Measurements from ENCODE around the gene PSMA2. TPM values are rescaled to one million over a fixed set of nuclear protein-coding genes. Genes with fewer than 3 reads are reported as not detected.

The PSMA2 gene
- total and polyA plus RNA-seq, 2 experiments from 2014 or later, result 118 to 213 TPM

DNA sequence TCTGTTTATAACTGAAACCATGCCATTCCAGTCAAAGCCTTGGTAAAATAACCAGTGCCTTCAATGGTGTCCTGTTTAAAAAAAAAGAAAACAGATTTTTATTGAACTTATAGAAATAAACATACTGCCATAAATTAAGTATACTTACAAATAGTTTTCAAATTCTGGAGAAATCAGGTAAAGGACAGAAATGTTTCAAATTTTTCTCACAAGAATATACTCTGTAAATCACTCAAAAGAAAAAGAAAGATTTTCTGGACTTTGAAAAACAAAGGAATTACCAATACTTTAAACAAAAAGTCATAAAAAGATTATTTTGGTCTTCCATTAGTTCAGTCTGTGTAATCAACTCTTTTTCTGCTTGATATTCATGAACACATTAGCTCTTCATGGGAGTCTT, 24.1 kb upstream of the PSMA2 start:
- TF ChIP-seq EZH2 (IDR thresholded peaks at IDR 0.05; ENCODE audit: borderline replicate concordance), result no peak
- TF ChIP-seq EZH2phosphoT487 (IDR thresholded peaks at IDR 0.05; ENCODE audit: low read depth, severe bottlenecking, unreplicated experiment), result no peak
- TF ChIP-seq, protein P1, sequence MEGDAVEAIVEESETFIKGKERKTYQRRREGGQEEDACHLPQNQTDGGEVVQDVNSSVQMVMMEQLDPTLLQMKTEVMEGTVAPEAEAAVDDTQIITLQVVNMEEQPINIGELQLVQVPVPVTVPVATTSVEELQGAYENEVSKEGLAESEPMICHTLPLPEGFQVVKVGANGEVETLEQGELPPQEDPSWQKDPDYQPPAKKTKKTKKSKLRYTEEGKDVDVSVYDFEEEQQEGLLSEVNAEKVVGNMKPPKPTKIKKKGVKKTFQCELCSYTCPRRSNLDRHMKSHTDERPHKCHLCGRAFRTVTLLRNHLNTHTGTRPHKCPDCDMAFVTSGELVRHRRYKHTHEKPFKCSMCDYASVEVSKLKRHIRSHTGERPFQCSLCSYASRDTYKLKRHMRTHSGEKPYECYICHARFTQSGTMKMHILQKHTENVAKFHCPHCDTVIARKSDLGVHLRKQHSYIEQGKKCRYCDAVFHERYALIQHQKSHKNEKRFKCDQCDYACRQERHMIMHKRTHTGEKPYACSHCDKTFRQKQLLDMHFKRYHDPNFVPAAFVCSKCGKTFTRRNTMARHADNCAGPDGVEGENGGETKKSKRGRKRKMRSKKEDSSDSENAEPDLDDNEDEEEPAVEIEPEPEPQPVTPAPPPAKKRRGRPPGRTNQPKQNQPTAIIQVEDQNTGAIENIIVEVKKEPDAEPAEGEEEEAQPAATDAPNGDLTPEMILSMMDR (IDR thresholded peaks at IDR 0.05; ENCODE audit: poor library complexity), result no peak
- Histone ChIP-seq H3K4me3 (no peak overlapping the region), H3K9me2 (replicated peaks; ENCODE audit: insufficient read depth) (no peaks in the 10 kb centered on the region), H3K4me1 (ENCODE audit: insufficient read depth) (no peaks in the 10 kb centered on the region), H4K20me1 (ENCODE audit: insufficient read depth, poor library complexity, severe bottlenecking) (no peaks in the 10 kb centered on the region), H3K27me3 (no peaks in the 10 kb centered on the region), H2AFZ (no peak overlapping the region), H3K36me3 (replicated peaks; ENCODE audit: insufficient read depth, low read depth) (no peaks in the 10 kb centered on the region), H3K79me2 (no peaks in the 10 kb centered on the region), H3K9me3 (ENCODE audit: low read depth) (no peaks in the 10 kb centered on the region), H3K4me2 (no peak overlapping the region), H3K27ac (no peak overlapping the region)
- DNase-seq (ENCODE audit: low spot score), result no peak

DNA sequence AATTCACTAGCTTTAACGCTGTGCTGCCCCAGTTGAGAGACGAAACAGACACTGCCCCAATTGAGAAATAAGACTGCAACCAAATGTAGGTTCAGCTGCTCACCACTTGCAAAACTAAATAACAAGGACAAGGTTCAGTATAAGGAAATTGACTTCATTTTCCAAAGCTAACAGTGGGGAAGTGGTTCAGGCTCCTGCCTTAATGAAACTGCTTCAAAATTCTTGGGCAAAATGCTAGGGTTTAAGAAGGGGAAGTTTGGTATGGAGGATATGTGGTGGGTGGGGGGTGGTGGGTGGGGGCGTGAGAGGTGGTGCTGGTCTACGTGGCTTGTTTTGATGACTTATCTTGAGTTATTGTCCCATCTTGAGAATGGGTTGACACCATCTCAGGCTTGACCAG, 22.0 kb upstream of the PSMA2 start:
- DNase-seq (ENCODE audit: low spot score), result no peak
- WGBS (ENCODE audit: low lambda C conversion rate, missing lambda C conversion rate), result 88% methylated on average over 4 of the region's 4 CpGs
- H3K27me3 ChIP-seq, result no peaks in the 10 kb centered on the region
- H3K36me3 ChIP-seq (replicated peaks; ENCODE audit: insufficient read depth, low read depth), result no peaks in the 10 kb centered on the region
- H3K27ac ChIP-seq, result no peak overlapping the region
- no peaks in the 10 kb centered on the region for H3K4me1 ChIP-seq (ENCODE audit: insufficient read depth)
- H3K4me3 ChIP-seq, result no peak overlapping the region
- no peaks in the 10 kb centered on the region for H3K9me2 ChIP-seq (replicated peaks; ENCODE audit: insufficient read depth)
- H3K79me2 ChIP-seq, result no peaks in the 10 kb centered on the region
- H2AFZ ChIP-seq, result no peak overlapping the region
- H4K20me1 ChIP-seq (ENCODE audit: insufficient read depth, poor library complexity, severe bottlenecking), result no peaks in the 10 kb centered on the region
- TF ChIP-seq, protein P1 (IDR thresholded peaks at IDR 0.05; ENCODE audit: poor library complexity), result no peak
- no peaks in the 10 kb centered on the region for H3K9me3 ChIP-seq (ENCODE audit: low read depth)
- no peak overlapping the region for H3K4me2 ChIP-seq

DNA sequence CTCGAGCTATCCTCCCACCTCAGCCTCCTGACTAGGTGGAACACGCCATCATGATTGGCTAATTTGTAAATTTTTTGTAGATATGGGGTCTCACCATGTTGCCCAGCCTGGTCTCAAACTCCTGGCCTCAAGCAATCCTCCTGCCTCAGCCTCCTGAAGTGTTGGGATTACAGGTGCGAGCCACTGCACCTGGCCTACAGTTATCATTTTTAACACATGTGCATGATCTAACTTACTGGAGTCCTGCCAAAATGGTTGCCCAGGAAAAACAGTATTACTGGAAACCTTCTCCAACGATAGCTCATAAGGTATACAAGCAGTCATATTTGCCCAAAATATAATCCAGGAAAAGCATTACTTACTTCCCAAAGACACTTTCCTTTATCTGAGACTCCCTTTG, 20.4 kb upstream of the PSMA2 start:
- no peak overlapping the region for H3K4me2 ChIP-seq
- H3K79me2 ChIP-seq, result no peaks in the 10 kb centered on the region
- H3K4me1 ChIP-seq (ENCODE audit: insufficient read depth), result no peaks in the 10 kb centered on the region
- TF ChIP-seq EZH2 (IDR thresholded peaks at IDR 0.05; ENCODE audit: borderline replicate concordance) (no peak), EZH2phosphoT487 (IDR thresholded peaks at IDR 0.05; ENCODE audit: low read depth, severe bottlenecking, unreplicated experiment) (no peak)
- TF ChIP-seq, protein P1 (IDR thresholded peaks at IDR 0.05; ENCODE audit: poor library complexity), result no peak
- no peaks in the 10 kb centered on the region for H3K36me3 ChIP-seq (replicated peaks; ENCODE audit: insufficient read depth, low read depth)
- 87% methylated on average over 4 of the region's 4 CpGs for WGBS (ENCODE audit: low lambda C conversion rate, missing lambda C conversion rate)
- no peaks in the 10 kb centered on the region for H3K27me3 ChIP-seq
- no peak overlapping the region for H3K4me3 ChIP-seq
- no peaks in the 10 kb centered on the region for H3K9me3 ChIP-seq (ENCODE audit: low read depth)
- H3K27ac ChIP-seq, result no peak overlapping the region
- no peak for DNase-seq (ENCODE audit: low spot score)
- H2AFZ ChIP-seq, result no peak overlapping the region
- no peaks in the 10 kb centered on the region for H3K9me2 ChIP-seq (replicated peaks; ENCODE audit: insufficient read depth)
- H4K20me1 ChIP-seq (ENCODE audit: insufficient read depth, poor library complexity, severe bottlenecking), result no peaks in the 10 kb centered on the region

DNA sequence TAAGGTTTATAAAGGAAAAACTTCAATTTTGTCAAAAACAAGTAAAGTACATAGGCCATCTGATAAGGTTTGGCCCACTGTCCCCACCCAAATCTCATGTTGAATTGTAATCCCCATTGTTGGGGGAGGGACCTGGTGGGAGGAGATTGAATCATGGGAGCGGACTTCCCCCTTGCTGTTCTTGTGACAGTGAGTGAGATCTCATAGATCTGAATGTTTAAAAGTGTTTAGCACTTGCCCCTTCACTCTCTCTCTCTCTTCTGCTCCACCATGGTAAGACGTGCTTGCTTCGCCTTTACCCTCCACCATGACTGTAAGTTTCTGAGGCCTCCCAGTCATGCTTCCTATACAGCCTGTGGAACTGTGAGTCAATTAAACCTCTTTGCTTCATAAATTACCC, 18.4 kb upstream of the PSMA2 start:
- H3K27me3 ChIP-seq, result no peaks in the 10 kb centered on the region
- no peaks in the 10 kb centered on the region for H3K36me3 ChIP-seq (replicated peaks; ENCODE audit: insufficient read depth, low read depth)
- no peak overlapping the region for H3K27ac ChIP-seq
- H4K20me1 ChIP-seq (ENCODE audit: insufficient read depth, poor library complexity, severe bottlenecking), result no peaks in the 10 kb centered on the region
- H3K9me3 ChIP-seq (ENCODE audit: low read depth), result no peaks in the 10 kb centered on the region
- TF ChIP-seq, protein P1 (IDR thresholded peaks at IDR 0.05; ENCODE audit: poor library complexity), result no peak
- TF ChIP-seq EZH2 (IDR thresholded peaks at IDR 0.05; ENCODE audit: borderline replicate concordance) (no peak), EZH2phosphoT487 (IDR thresholded peaks at IDR 0.05; ENCODE audit: low read depth, severe bottlenecking, unreplicated experiment) (no peak)
- DNase-seq (ENCODE audit: low spot score), result no peak
- H3K9me2 ChIP-seq (replicated peaks; ENCODE audit: insufficient read depth), result no peaks in the 10 kb centered on the region
- no peak overlapping the region for H3K4me2 ChIP-seq
- H3K4me3 ChIP-seq, result no peak overlapping the region
- H3K79me2 ChIP-seq, result no peaks in the 10 kb centered on the region
- no peak overlapping the region for H2AFZ ChIP-seq
- H3K4me1 ChIP-seq (ENCODE audit: insufficient read depth), result no peaks in the 10 kb centered on the region
- 86% methylated on average over 3 of the region's 3 CpGs for WGBS (ENCODE audit: low lambda C conversion rate, missing lambda C conversion rate)
